HG03520 (cell line): ENCODE measurements around the gene RUNX1.
A peak's percentile ranks its signal among the peaks of the same experiment; 100 is the strongest.

Experiments
- ATAC-seq: cut with Tn5 transposase; IDR thresholded peaks from one replicate; pipeline ENCODE4 v1.9.1; 2021; ENCODE audit warnings: mild to moderate bottlenecking, moderate library complexity; ENCODE audit not compliant: unreplicated experiment

Gene RUNX1

GRCh38 chr21:34949499-34949898 lies 99.6 kb downstream of the RUNX1 start:
- ATAC-seq, result no peak

DNA sequence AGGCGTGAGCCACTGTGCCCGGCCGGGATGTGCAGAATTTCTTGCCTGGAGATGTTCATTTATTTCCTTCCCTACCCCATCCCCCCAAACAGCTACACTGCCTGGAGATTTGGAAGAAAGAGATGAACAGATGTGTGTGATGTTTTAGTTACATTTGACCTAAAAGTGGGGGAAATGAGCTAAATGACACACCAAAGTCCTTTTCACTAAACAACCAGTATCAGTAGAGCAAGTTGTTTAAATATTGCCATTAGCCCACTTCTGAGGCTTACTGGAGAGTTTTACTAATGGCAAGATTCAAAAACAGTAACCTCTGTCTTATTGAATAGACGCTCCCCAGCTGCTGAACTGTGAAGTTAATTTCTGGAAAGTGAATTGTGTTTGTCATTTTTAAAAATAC lies 100.1 kb downstream of the RUNX1 start:
- no peak for ATAC-seq

GRCh38 chr21:34948157-34948556 lies 100.9 kb downstream of the RUNX1 start:
- ATAC-seq, result no peak

DNA sequence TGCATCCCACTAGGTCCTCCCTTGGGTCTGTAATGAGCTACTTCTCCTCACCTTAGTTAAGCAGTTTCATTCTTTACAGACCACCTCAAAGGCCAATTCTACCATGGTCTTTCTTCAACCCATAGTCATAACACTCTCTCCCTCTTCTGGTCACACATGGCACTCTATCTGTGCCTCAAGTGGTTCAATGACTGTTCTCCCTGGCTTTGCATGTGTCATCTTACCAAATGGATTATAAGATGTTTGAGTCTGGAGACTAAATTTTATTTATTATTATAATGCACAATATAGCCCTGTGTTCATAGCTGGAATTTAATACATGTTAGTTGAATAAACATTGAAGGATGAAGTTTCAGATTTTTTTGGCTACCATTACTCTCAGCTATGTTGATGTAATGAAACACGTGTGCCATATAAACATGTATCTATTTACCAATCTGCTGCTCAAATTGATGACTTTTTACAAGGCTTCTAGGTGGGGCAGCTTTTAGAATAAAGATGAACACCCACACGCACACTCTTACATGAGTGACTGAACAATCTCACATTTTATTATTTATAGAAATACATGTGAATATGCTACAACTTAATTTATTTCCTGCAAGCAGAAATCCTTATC lies 102.1 kb downstream of the RUNX1 start:
- no peak for ATAC-seq

DNA sequence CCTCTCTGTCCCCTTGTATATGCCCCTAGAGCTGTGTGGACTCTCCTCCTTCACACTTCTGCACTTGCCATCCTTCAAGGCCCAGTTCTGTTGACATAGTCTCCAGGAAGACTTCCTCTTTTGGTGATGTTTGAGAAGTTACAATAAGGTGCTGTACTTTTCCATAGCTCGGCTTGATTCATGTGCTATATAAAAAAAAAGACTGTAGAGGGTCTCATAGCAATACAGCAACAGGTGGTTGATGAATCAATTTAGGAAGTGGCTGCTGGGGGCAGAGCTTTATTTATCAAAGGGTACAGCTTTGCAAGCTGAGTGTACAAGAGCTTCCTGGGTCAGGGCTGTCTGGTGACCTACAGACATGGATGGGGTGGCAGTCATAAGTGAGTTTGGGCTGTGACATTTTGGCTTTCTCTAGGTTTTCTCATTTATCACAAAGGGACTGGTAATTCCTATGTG lies 102.7 kb downstream of the RUNX1 start:
- no peak for ATAC-seq

DNA sequence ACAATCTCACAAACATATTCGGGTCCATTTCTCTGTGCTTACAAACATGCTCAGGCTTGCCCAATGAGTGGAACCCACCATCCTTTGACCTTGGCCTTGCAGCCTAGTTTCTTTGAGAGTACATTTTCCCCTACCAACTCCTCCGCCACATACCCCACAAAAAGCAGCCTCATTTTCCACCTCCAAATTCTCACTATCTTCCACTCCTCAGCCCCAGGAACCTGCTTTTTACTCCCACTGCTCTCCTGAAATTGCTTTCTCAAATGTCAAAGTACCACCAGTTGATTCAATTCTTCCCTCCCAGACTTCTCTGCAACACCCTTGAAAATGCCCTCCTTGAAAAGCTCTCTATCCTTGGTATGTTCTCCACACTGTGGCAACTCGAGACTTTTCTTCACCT lies 103.8 kb downstream of the RUNX1 start:
- no peak for ATAC-seq

- ATAC-seq, result no peak
Measured at GRCh38 chr21:34944015-34944755, 104.9 kb downstream of the RUNX1 start.

- no peak for ATAC-seq
Measured at GRCh38 chr21:34942911-34943310, 106.2 kb downstream of the RUNX1 start.

DNA sequence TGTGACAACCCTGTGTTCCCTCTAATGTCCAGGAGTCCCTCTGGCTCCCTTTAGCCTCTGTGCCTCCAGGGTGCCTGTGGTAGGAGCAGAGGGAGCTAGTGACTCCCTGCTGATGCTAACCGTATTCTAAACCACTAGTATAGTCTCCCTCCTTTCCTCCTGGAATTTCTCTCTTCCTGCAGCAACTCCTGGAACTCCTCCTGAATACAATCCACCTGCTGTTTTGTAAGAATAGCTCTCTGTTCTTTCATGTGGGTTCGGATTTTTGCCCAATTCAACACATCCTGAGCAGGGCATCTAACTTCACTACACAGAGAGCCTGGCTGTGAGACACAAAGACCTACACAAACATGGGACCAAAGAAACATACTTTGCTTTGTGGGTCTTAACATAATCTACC lies 107.9 kb downstream of the RUNX1 start:
- no peak for ATAC-seq

- ATAC-seq, result no peak
Measured at GRCh38 chr21:34939673-34940331, 109.3 kb downstream of the RUNX1 start.

GRCh38 chr21:34938089-34938764 lies 110.9 kb downstream of the RUNX1 start:
- no peak for ATAC-seq

GRCh38 chr21:34936883-34937563 lies 112.1 kb downstream of the RUNX1 start:
- no peak for ATAC-seq

DNA sequence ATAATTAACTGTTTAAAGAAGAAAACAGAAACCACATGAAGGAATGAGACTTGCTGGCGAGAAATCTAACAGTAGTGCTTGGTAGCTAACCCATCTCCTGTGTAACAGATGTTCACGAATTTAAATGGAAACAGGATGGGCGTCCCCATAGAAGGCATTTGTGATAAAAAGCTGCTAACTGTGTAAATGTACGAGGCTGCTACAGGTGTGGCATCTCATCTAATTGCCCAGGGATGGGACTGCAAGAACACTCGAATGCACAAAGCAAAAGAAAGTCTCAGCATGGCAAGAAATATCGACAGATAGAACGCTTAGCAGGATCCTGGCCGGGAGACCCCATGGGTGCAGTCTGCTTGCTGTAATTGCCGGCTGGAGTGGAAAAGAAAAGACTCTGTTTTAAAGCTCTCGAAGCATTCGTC lies 112.7 kb downstream of the RUNX1 start:
- no peak for ATAC-seq

GRCh38 chr21:34935898-34936297 lies 113.2 kb downstream of the RUNX1 start:
- no peak for ATAC-seq

DNA sequence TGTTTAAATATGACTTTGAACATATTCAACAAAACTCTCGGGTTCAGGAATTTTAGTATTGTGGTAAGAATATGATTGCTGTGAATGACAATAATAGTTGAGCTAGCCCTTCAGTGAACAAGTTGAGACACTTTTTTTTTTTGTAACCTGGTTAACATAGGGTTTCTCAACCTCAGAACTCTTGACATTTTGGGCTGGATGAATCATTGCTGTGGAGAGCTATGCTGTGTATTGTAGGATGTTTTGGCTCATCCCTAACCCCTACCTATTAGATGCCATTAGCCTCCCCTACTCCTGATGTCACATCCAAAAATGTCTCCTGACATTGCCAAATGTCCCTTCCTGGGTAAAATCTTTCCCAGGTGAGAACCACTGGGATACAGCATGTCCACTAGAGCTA lies 113.7 kb downstream of the RUNX1 start:
- no peak for ATAC-seq

DNA sequence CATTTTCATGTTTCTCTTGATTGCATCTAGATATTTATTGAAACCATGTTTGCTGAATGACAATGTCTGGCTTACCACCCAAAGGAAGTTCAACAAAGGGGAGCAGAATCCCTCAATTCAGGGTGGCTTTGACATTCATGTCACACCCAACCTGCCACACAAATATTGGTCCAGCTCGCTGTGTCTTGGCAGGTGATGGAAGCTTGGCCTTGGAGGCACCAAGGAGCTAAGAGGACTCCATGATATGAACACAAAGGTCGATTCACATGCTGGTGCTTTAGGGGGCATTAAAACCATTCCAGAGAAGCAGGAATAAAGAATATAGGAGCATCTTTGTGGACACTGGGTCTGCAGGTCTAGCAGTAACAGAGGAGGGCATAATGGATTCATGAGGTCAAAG lies 114.8 kb downstream of the RUNX1 start:
- no peak for ATAC-seq

DNA sequence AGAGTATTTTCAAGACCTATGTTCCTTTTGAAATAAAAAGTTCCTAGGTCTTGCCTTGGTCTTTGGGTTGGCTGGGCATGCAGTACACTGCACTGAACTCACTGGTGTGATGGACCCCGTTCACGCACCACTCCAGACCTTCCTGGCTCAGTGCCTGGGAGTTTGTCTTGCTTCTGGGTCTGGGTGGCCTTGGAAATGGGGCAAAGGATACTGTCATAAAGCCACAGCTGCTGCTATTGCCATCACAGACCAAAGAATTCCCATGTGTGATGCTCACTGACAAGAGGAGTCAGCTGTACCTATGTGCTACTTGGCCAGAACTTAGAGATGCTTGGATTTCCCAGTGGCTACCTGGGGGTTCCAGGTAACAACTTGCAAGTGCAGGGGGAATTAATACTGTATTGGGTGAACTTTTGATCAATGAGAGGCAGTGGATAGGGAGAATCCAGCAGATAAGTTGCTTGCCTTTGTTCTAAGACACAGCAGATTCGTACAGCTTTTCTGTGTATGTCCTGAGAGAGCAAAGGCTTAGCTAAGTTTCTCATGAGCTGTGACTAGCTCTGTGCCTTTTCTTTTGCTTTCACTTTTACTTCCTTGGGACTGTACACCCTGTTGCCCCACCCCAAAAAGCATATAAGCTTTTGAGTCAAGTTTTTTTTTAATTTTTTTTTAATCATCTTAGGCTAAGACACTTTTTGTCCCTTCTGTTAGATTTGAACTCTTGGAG lies 115.3 kb downstream of the RUNX1 start:
- peak; percentile 50 for ATAC-seq

- no peak for ATAC-seq
Measured at GRCh38 chr21:34932233-34932632, 116.9 kb downstream of the RUNX1 start.

DNA sequence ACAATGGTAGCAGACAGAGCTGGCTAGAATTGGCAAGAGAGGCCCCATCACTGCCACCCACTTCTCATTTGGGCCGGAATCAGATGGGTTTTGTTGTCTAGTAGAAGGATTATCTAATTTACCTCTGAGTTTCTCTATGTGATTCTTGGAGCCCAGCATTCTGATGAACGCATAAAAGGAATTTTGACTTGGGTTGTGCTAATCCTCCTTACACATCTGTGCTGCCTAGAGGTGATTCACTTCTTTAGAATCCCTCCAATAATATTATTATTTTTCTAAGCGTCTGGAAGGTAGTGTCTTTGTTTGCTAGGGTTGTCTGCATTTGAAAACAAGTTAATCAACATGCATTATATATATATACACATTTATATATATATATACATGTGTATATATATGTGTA lies 118.1 kb downstream of the RUNX1 start:
- ATAC-seq, result no peak

- no peak for ATAC-seq
Measured at GRCh38 chr21:34928637-34929036, 120.5 kb downstream of the RUNX1 start.
